OCI-LY3 (cell line): ENCODE measurements around the gene IRF2.

Experiments
- H2AFZ ChIP-seq: fragments of 200-600, 300-600 bp; shearing (Covaris generic); 2 replicates; pipeline ENCODE4 v1.6.0; 2014; ENCODE audit warnings: antibody characterized with exemption, low read depth, low read length
- H3K27ac ChIP-seq: fragments of 200-600, 300-600 bp; sonication (generic); 2 replicates; pipeline ENCODE4 v1.5.1; 2014; ENCODE audit warnings: mild to moderate bottlenecking, low read length, moderate library complexity, mixed read lengths
- H3K27me3 ChIP-seq: fragments of 200-600, 300-600 bp; sonication (generic); 2 replicates; pipeline ENCODE4 v1.6.1; 2014; ENCODE audit warnings: low read depth, low read length, mixed read lengths
- H3K36me3 ChIP-seq: fragments of 200-600, 300-600 bp; sonication (generic); replicated peaks from 2 replicates; pipeline ENCODE3; 2014; ENCODE audit warnings: low read depth, low read length, mixed read lengths
- H3K4me1 ChIP-seq: fragments of 300-600, 200-600 bp; sonication (generic); 2 replicates; pipeline ENCODE4 v1.6.1; 2014; ENCODE audit warnings: low read length, mixed read lengths
- H3K4me2 ChIP-seq: fragments of 200-600, 300-600 bp; sonication (generic); 2 replicates; pipeline ENCODE4 v1.6.1; 2014; ENCODE audit warnings: low read length, mixed read lengths
- H3K4me3 ChIP-seq: fragments of 300-600, 200-600 bp; sonication (generic); 2 replicates; pipeline ENCODE4 v1.5.1; 2014; ENCODE audit warnings: antibody characterized with exemption, mild to moderate bottlenecking, low read length, moderate library complexity
- H3K79me2 ChIP-seq: fragments of 300-600, 200-600 bp; shearing (Covaris generic); 2 replicates; pipeline ENCODE4 v1.6.1; 2014; ENCODE audit warnings: mild to moderate bottlenecking, low read length, mixed read lengths
- H3K9ac ChIP-seq: fragments of 300-600, 200-600 bp; shearing (Covaris generic); 2 replicates; pipeline ENCODE4 v1.6.0; 2014; ENCODE audit warnings: mild to moderate bottlenecking, low read length, moderate library complexity
- H3K9me3 ChIP-seq: fragments of 200-600, 300-600 bp; shearing (Covaris generic); 2 replicates; pipeline ENCODE4 v1.6.1; 2014; ENCODE audit warnings: low read length, mixed read lengths; ENCODE audit not compliant: insufficient read depth
- H4K20me1 ChIP-seq: fragments of 200-600, 300-600 bp; sonication (generic); 2 replicates; pipeline ENCODE4 v1.6.1; 2016; ENCODE audit warnings: low read length, mixed read lengths; ENCODE audit not compliant: insufficient read depth
- EZH2phosphoT487 ChIP-seq: fragments of 200-600 bp; shearing (Covaris generic); IDR thresholded peaks from 2 replicates; pipeline ENCODE4 v1.6.1; 2018; ENCODE audit warnings: antibody characterized with exemption, mixed run types, low read depth
- TF ChIP-seq, protein P1 (sequence below): fragments of 200-600, 300-600 bp; sonication (generic); IDR thresholded peaks from 2 replicates; pipeline ENCODE4 v1.5.1; 2014; ENCODE audit warnings: antibody characterized with exemption, low read length, low read depth

IRF2 gene

DNA sequence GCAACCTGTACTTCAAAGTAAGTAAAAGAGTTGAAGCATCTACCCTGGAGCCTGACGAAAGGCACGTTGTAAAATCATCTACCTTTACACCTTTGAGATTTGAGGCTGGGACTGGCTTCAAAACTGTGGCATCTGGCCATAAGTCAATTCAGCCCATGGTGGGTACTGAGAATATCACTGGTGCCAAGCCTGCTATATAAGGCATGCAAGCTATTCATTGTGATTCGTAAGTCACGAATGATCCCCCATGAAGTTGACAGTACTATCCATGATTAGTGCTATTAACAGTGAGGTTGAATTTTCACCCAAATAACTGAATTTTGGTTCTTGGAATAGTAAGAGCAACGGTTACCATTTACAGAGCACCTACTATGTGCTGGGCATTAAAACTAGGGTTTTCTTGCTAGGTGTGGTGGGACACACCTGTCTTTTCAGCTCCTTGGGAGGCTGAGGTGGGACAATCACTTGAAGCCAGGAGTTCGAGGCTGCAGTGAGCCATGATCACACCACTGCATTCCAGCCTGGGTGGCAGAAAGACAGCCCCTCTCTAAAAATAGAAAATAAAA lies 39.8 kb downstream of the IRF2 start:
- peaks cover 92% of the 10 kb centered on the region for H3K79me2 ChIP-seq
- no peak overlapping the region for H3K4me3 ChIP-seq
- H3K4me1 ChIP-seq = peaks cover 16% of the 10 kb centered on the region
- H3K4me2 ChIP-seq = no peak overlapping the region
- TF ChIP-seq, protein P1, sequence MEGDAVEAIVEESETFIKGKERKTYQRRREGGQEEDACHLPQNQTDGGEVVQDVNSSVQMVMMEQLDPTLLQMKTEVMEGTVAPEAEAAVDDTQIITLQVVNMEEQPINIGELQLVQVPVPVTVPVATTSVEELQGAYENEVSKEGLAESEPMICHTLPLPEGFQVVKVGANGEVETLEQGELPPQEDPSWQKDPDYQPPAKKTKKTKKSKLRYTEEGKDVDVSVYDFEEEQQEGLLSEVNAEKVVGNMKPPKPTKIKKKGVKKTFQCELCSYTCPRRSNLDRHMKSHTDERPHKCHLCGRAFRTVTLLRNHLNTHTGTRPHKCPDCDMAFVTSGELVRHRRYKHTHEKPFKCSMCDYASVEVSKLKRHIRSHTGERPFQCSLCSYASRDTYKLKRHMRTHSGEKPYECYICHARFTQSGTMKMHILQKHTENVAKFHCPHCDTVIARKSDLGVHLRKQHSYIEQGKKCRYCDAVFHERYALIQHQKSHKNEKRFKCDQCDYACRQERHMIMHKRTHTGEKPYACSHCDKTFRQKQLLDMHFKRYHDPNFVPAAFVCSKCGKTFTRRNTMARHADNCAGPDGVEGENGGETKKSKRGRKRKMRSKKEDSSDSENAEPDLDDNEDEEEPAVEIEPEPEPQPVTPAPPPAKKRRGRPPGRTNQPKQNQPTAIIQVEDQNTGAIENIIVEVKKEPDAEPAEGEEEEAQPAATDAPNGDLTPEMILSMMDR = no peak
- no peak for TF ChIP-seq EZH2phosphoT487
- no peak overlapping the region for H3K9ac ChIP-seq
- H3K27ac ChIP-seq = no peak overlapping the region
- H4K20me1 ChIP-seq = peaks cover 25% of the 10 kb centered on the region; the same call in 1 of the 2 replicates
- H3K27me3 ChIP-seq = no peaks in the 10 kb centered on the region
- no peak overlapping the region for H2AFZ ChIP-seq
- H3K9me3 ChIP-seq = no peaks in the 10 kb centered on the region
- H3K36me3 ChIP-seq = no peaks in the 10 kb centered on the region

DNA sequence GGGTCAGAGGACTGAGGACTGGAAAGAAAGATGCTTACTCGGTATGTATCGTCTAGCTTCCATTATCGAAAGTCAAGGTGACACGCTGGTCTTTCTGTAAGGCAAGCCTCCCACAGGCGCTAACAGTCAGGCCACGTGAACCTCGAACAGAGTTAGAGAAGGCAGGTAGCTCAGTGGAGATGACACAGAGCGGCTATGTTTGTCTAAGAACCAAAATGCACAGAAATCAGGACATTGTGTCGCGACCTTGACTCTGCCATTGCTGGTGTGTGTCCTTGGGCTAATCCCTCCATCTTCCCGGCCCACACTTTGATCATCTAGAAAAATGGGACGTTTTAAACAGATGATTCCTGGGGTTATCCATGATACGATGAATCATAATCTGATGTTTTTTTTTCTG lies 40.3 kb downstream of the IRF2 start:
- Histone ChIP-seq H3K79me2 (peaks cover 87% of the 10 kb centered on the region), H2AFZ (no peak overlapping the region), H3K9ac (no peak overlapping the region), H3K9me3 (no peaks in the 10 kb centered on the region), H3K36me3 (no peaks in the 10 kb centered on the region), H3K4me3 (no peak overlapping the region), H4K20me1 (peaks cover 22% of the 10 kb centered on the region; the same call in 1 of the 2 replicates), H3K4me2 (no peak overlapping the region), H3K4me1 (peaks cover 14% of the 10 kb centered on the region), H3K27ac (no peak overlapping the region), H3K27me3 (no peaks in the 10 kb centered on the region)
- TF ChIP-seq, protein P1 = no peak
- no peak for TF ChIP-seq EZH2phosphoT487

DNA sequence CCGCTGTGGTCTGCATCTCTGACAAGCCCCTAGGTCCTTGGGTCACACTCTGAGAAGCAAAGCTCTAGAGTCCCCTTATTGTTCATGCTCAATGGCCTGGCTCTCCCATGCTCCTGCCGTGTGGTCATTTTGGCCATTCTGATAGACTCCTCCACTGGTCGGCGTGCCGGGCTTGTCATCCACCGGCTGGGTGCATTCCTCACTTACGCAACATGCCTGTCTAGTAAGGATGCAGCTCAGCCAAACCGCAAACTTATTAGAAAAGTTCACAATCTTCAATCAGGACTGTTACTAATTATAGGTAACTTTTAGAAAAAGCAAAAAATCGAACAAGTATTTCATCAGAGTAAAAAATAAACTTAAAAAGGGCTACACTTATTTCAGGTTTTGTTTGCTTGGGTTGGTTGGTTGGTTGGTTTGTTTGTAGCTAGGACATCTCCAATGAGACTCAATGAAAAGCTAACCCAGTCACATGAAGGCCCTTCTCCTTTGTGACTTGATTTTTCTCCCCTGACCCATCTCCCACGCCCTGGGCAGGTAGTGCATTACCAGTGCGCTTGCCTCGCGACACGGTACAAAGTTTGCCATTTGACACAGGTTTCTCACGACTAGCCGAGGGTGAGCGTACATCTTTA lies 41.0 kb downstream of the IRF2 start:
- Histone ChIP-seq H3K27me3 (no peaks in the 10 kb centered on the region), H3K9ac (no peak overlapping the region), H3K4me2 (no peak overlapping the region), H3K4me3 (no peak overlapping the region), H4K20me1 (peaks cover 16% of the 10 kb centered on the region; the same call in 1 of the 2 replicates), H3K4me1 (peaks cover 7% of the 10 kb centered on the region), H3K9me3 (no peaks in the 10 kb centered on the region), H2AFZ (no peak overlapping the region), H3K27ac (no peak overlapping the region), H3K79me2 (peaks cover 81% of the 10 kb centered on the region), H3K36me3 (no peaks in the 10 kb centered on the region)
- TF ChIP-seq, protein P1 = no peak
- TF ChIP-seq EZH2phosphoT487 = no peak

DNA sequence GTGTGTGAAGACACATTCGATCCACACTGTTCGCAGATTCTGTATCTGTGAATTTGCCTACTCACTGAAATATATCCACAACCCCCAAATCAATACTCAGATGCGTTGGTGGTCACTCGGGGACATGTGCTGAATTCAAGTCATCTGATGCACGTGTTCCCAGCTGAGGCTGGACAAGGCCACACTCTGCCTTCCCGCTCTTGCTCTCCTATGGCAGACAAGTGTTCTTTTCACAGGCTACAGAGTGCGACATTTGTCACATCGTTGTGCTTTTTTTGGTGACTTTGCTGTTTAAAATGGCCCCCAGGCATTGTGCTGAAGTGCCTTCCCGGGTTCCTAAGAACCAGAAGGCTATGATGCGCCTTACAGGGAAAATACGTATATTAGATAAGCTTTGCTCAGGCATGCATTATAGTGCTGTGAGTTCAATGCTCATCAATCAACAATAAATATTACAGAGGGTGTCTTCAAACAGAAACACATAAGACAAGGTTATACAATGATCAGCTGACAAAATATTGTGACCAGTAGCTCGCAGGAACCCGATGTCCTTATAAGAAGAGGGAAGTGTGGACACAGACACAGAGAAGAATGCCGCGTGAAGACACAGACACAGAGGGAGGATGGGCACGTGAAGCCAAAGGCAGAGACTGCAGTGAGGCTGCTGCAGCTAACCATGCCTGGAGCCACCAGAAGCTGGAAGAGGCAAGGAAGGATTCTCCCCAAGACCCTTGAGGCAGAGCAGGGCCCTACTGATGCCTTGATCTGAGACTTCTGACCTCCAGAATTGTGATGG lies 42.0 kb downstream of the IRF2 start:
- Histone ChIP-seq H3K9me3 (no peaks in the 10 kb centered on the region), H4K20me1 (peaks cover 13% of the 10 kb centered on the region; the same call in 1 of the 2 replicates), H3K9ac (no peak overlapping the region), H2AFZ (no peak overlapping the region), H3K27me3 (no peaks in the 10 kb centered on the region), H3K4me2 (no peak overlapping the region), H3K36me3 (no peaks in the 10 kb centered on the region), H3K4me1 (no peaks in the 10 kb centered on the region), H3K79me2 (peaks cover 70% of the 10 kb centered on the region), H3K4me3 (no peak overlapping the region), H3K27ac (no peak overlapping the region)
- TF ChIP-seq, protein P1 = no peak
- TF ChIP-seq EZH2phosphoT487 = no peak
